ENCODE measurements around the gene NLRP13.

- TF ChIP-seq CTCF (IDR thresholded peaks at IDR 0.05; ENCODE audit: low read depth, low read length): no peak
- TF ChIP-seq POLR2A (IDR thresholded peaks at IDR 0.05; ENCODE audit: extremely low read depth, insufficient read length): no peak
- no peak for TF ChIP-seq MYC (IDR thresholded peaks at IDR 0.05; ENCODE audit: low read depth, low read length)
- no peak for TF ChIP-seq MAX (IDR thresholded peaks at IDR 0.05; ENCODE audit: low read depth, low read length)
These were observed 28.0 kb upstream of the NLRP13 start for GRCh38 chr19:55959996-55960675.
